Fibroblast of lung (primary cell): ENCODE data around the gene DCDC2B. TPM values are rescaled to one million over a fixed set of nuclear protein-coding genes. Genes with fewer than 3 reads are reported as not detected.

ENCODE experiments used
- DNase-seq, 2 donors: peaks; one replicate each; pipeline versions ENCODE4 v3.0.0 to v3.0.0-alpha.2; 2010; ENCODE audit warnings: low read depth in 2 of 2
- H2AFZ ChIP-seq: 2 replicates; pipeline ENCODE4 v1.5.1; 2012; ENCODE audit warnings: low read length, control low read depth, inconsistent platforms
- H3K27ac ChIP-seq: 2 replicates; pipeline ENCODE4 v1.5.1; 2011; ENCODE audit warnings: low read length, control low read depth; ENCODE audit not compliant: insufficient read depth
- H3K27me3 ChIP-seq: 2 replicates; pipeline ENCODE4 v1.5.1; 2011; ENCODE audit warnings: mild to moderate bottlenecking, low read length; ENCODE audit not compliant: control insufficient read depth, insufficient read depth
- H3K36me3 ChIP-seq: 2 replicates; pipeline ENCODE4 v1.5.1; 2011; ENCODE audit warnings: low read length; ENCODE audit not compliant: control insufficient read depth, insufficient read depth
- H3K4me1 ChIP-seq: 2 replicates; pipeline ENCODE4 v1.5.1; 2011; ENCODE audit warnings: low read length; ENCODE audit not compliant: control insufficient read depth, insufficient read depth; ENCODE audit errors: extremely low read depth
- H3K4me2 ChIP-seq: 2 replicates; pipeline ENCODE4 v1.5.1; 2011; ENCODE audit warnings: low read length, control low read depth; ENCODE audit not compliant: insufficient read depth; ENCODE audit errors: extremely low read depth
- H3K4me3 ChIP-seq, 4 experiments: fragments of 200-600 bp in 1 of 4; sonication (generic) in 1 of 4; replicated peaks in 1 of 4; 2 replicates each; pipeline ENCODE4 v1.5.1; 2011 to 2016; ENCODE audit warnings: low read length in 4 of 4, low read depth in 3 of 4, mild to moderate bottlenecking in 3 of 4, control low read depth in 2 of 4, inconsistent platforms in 1 of 4, mixed read lengths in 1 of 4; ENCODE audit not compliant: insufficient read depth in 1 of 4; ENCODE audit errors: control extremely low read depth in 1 of 4
- H3K79me2 ChIP-seq: 2 replicates; pipeline ENCODE4 v1.5.1; 2012; ENCODE audit warnings: mild to moderate bottlenecking, low read length, inconsistent platforms; ENCODE audit not compliant: control insufficient read depth, insufficient read depth
- H3K9ac ChIP-seq: 2 replicates; pipeline ENCODE4 v1.5.1; 2011; ENCODE audit warnings: mild to moderate bottlenecking, low read length, control low read depth; ENCODE audit not compliant: insufficient read depth
- H3K9me3 ChIP-seq: 2 replicates; pipeline ENCODE4 v1.5.1; 2012; ENCODE audit warnings: low read depth, low read length; ENCODE audit not compliant: control insufficient read depth, insufficient read depth
- H4K20me1 ChIP-seq: 2 replicates; pipeline ENCODE4 v1.5.1; 2011; ENCODE audit warnings: low read length; ENCODE audit not compliant: control insufficient read depth, insufficient read depth; ENCODE audit errors: extremely low read depth
- CTCF ChIP-seq, 2 donors: IDR thresholded peaks in 1 of 2; conservative IDR thresholded peaks in 1 of 2; 1 replicate in 1 of 2; 2 replicates in 1 of 2; pipeline ENCODE4 v1.5.1; 2011 to 2012; ENCODE audit warnings: low read length in 2 of 2, control low read depth in 1 of 2, inconsistent platforms in 1 of 2, low read depth in 1 of 2, mild to moderate bottlenecking in 1 of 2
- EZH2 ChIP-seq: IDR thresholded peaks from 2 replicates; pipeline ENCODE4 v1.5.1; 2012; ENCODE audit warnings: low read length, control low read depth, mild to moderate bottlenecking; ENCODE audit errors: missing control alignments
- polyA plus RNA-seq, 2 donors: library from polyadenylated mRNA; depleted of rRNA in 1 of 2; stranded (reverse) in 1 of 2; unstranded in 1 of 2; fragments of >200 nt; gene quantifications; 2 replicates each; pipeline ENCODE4 v1.2.1, GENCODE V29; 2011 to 2012; ENCODE audit warnings: missing spikeins in 1 of 2
- total RNA-seq: library from RNA; depleted of rRNA; stranded (reverse); fragments of >200 nt; gene quantifications from 2 replicates; pipeline ENCODE4 v1.2.1, GENCODE V29; 2014

Gene DCDC2B
- total and polyA plus RNA-seq, 2 donors (not counting 1 experiment from before 2014, with no cell fraction given), result not detected

GRCh38 chr1:32263744-32264143, 54.9 kb downstream of the DCDC2B start:
- no peaks in the 10 kb centered on the region for H4K20me1 ChIP-seq
- no peak for TF ChIP-seq CTCF (conservative IDR thresholded peaks at IDR 0.05 in 1 of 2, IDR thresholded peaks at IDR 0.05 in 1 of 2; ENCODE audit: low read depth in 1 of 2, low read length in 2 of 2)
- TF ChIP-seq EZH2, result no peak
- H3K9me3 ChIP-seq, result no peaks in the 10 kb centered on the region

More at GRCh38 chr1:32263744-32264143, 54.9 kb downstream of the DCDC2B start:
- Histone ChIP-seq H3K36me3 (no peaks in the 10 kb centered on the region), H3K79me2 (no peaks in the 10 kb centered on the region), H2AFZ (no peak overlapping the region), H3K27me3 (no peaks in the 10 kb centered on the region), H3K4me1 (peaks cover 2% of the 10 kb centered on the region), H3K27ac (no peak overlapping the region), H3K9ac (no peak overlapping the region), H3K4me2 (no peak overlapping the region), H3K4me3 (no peak overlapping the region)
- DNase-seq, result no peak

Other genes starting within 250 kb of the DCDC2B start
- gene KHDRBS1, start 195.2 kb upstream of the DCDC2B start, total RNA-seq, result 42.1 and 56.0 TPM in 2 replicates
- gene KHDRBS1, start 195.2 kb upstream of the DCDC2B start, polyA plus RNA-seq, result 73.0 and 84.8 TPM in 2 replicates
- 4.4 and 7.9 TPM in 2 replicates for gene TMEM39B, start 136.2 kb upstream of the DCDC2B start, total RNA-seq
- gene TMEM39B, start 136.2 kb upstream of the DCDC2B start, polyA plus RNA-seq, result 11.1 and 15.0 TPM in 2 replicates
- gene KPNA6, start 101.0 kb upstream of the DCDC2B start, total RNA-seq, result 27.0 and 40.1 TPM in 2 replicates
- gene KPNA6, start 101.0 kb upstream of the DCDC2B start, polyA plus RNA-seq, result 44.4 and 48.5 TPM in 2 replicates
- gene TXLNA, start 29.4 kb upstream of the DCDC2B start, total RNA-seq, result 94.0 and 118 TPM in 2 replicates
- 56.5 and 64.0 TPM in 2 replicates for gene TXLNA, start 29.4 kb upstream of the DCDC2B start, polyA plus RNA-seq
- 7.4 and 12.4 TPM in 2 replicates for gene CCDC28B, start 8.5 kb upstream of the DCDC2B start, total RNA-seq
- 9.4 and 10.1 TPM in 2 replicates for gene CCDC28B, start 8.5 kb upstream of the DCDC2B start, polyA plus RNA-seq
- gene IQCC, start 3.4 kb upstream of the DCDC2B start, total RNA-seq, result 1.3 and 2.3 TPM in 2 replicates
- gene IQCC, start 3.4 kb upstream of the DCDC2B start, polyA plus RNA-seq, result 2.0 and 2.6 TPM in 2 replicates
- gene TMEM234, start 13.3 kb downstream of the DCDC2B start, total RNA-seq, result 12.1 and 17.5 TPM in 2 replicates
- 15.8 TPM in 2 replicates for gene TMEM234, start 13.3 kb downstream of the DCDC2B start, polyA plus RNA-seq
- gene EIF3I, start 13.3 kb downstream of the DCDC2B start, total RNA-seq, result 246 and 277 TPM in 2 replicates
- 492 and 721 TPM in 2 replicates for gene EIF3I, start 13.3 kb downstream of the DCDC2B start, polyA plus RNA-seq
- 2.1 and 3.1 TPM in 2 replicates for gene FAM167B, start 38.1 kb downstream of the DCDC2B start, total RNA-seq
- 1.0 and 1.3 TPM in 2 replicates for gene FAM167B, start 38.1 kb downstream of the DCDC2B start, polyA plus RNA-seq
- gene LCK, start 42.2 kb downstream of the DCDC2B start, total RNA-seq, result not detected in 2 replicates
- not detected in 2 replicates for gene LCK, start 42.2 kb downstream of the DCDC2B start, polyA plus RNA-seq
- 86.3 and 100 TPM in 2 replicates for gene HDAC1, start 83.0 kb downstream of the DCDC2B start, total RNA-seq
- 143 and 159 TPM in 2 replicates for gene HDAC1, start 83.0 kb downstream of the DCDC2B start, polyA plus RNA-seq
- 11.7 and 33.1 TPM in 2 replicates for gene MARCKSL1, start 127.1 kb downstream of the DCDC2B start, total RNA-seq
- 79.1 and 107 TPM in 2 replicates for gene MARCKSL1, start 127.1 kb downstream of the DCDC2B start, polyA plus RNA-seq
- 0.77 and 0.99 TPM in 2 replicates for gene FAM229A, start 153.4 kb downstream of the DCDC2B start, total RNA-seq
- gene FAM229A, start 153.4 kb downstream of the DCDC2B start, polyA plus RNA-seq, result 0.53 and 0.77 TPM in 2 replicates
- gene TSSK3, start 153.4 kb downstream of the DCDC2B start, total RNA-seq, result 0.50 and 0.51 TPM in 2 replicates
- 0.35 and 0.58 TPM in 2 replicates for gene TSSK3, start 153.4 kb downstream of the DCDC2B start, polyA plus RNA-seq
- 48.5 and 55.5 TPM in 2 replicates for gene BSDC1, start 185.4 kb downstream of the DCDC2B start, total RNA-seq
- gene BSDC1, start 185.4 kb downstream of the DCDC2B start, polyA plus RNA-seq, result 42.4 and 42.8 TPM in 2 replicates